HTR-8/SVneo (cell line): ENCODE data around the gene TNK2.
"Not testable (repeated sequence)": the region's sequence is repeated elsewhere in the genome, so short reads cannot be mapped to it uniquely, and the experiment has no call there.

ENCODE experiments used
- DNase-seq: peaks from one replicate; pipeline ENCODE4 v3.0.0; 2011; ENCODE audit warnings: low spot score, mixed read lengths; ENCODE audit not compliant: insufficient read length
- FAIRE-seq: peaks from 2 replicates; lab custom pipeline; 2011; peaks lifted over from hg19 to GRCh38; lab: Jason Lieb, UNC

Gene TNK2

GRCh38 chr3:195921334-195921791, 13.0 kb upstream of the TNK2 start:
- DNase-seq (no peak), FAIRE-seq (no peak)

GRCh38 chr3:195918176-195918575, 9.8 kb upstream of the TNK2 start:
- no peak for DNase-seq
- FAIRE-seq = no peak

GRCh38 chr3:195916991-195917390, 8.6 kb upstream of the TNK2 start:
- DNase-seq (no peak), FAIRE-seq (no peak)

- DNase-seq (no peak), FAIRE-seq (no peak)
These were observed 7.9 kb upstream of the TNK2 start for GRCh38 chr3:195916291-195916690.

- FAIRE-seq (peak; percentile 88), DNase-seq (peak; percentile 97)
These were observed 6.5 kb upstream of the TNK2 start for GRCh38 chr3:195914648-195915473.

- FAIRE-seq, DNase-seq: not testable (repeated sequence)
These were observed 5.8 kb upstream of the TNK2 start for GRCh38 chr3:195914146-195914545.

- no peak for FAIRE-seq
These were observed 5.0 kb upstream of the TNK2 start for GRCh38 chr3:195913382-195913781.

GRCh38 chr3:195911946-195912270, 3.6 kb upstream of the TNK2 start:
- DNase-seq (no peak), FAIRE-seq (no peak)

More at GRCh38 chr3:195913382-195913781, 5.0 kb upstream of the TNK2 start:
- no peak for DNase-seq

- FAIRE-seq (no peak), DNase-seq (no peak)
These were observed 2.9 kb upstream of the TNK2 start for GRCh38 chr3:195911041-195911945.

GRCh38 chr3:195910499-195910845, 2.1 kb upstream of the TNK2 start:
- no peak for FAIRE-seq

GRCh38 chr3:195909644-195910498, 1.5 kb upstream of the TNK2 start:
- DNase-seq (peak; percentile 91), FAIRE-seq (peak; percentile 48)

More at GRCh38 chr3:195910499-195910845, 2.1 kb upstream of the TNK2 start:
- DNase-seq = no peak

- DNase-seq (peak; percentile 41), FAIRE-seq (no peak)
These were observed 587 bp upstream of the TNK2 start for GRCh38 chr3:195908694-195909581.

- FAIRE-seq (no peak), DNase-seq (no peak)
These were observed 742 bp downstream of the TNK2 start for GRCh38 chr3:195907684-195907933.

GRCh38 chr3:195906865-195907683, 1.3 kb downstream of the TNK2 start:
- FAIRE-seq (no peak), DNase-seq (no peak)

- FAIRE-seq (no peak), DNase-seq (no peak)
These were observed 2.1 kb downstream of the TNK2 start for GRCh38 chr3:195905970-195906864.

- no peak for FAIRE-seq
- DNase-seq = no peak
These were observed 4.0 kb downstream of the TNK2 start for GRCh38 chr3:195904368-195904767.

- DNase-seq (no peak), FAIRE-seq (no peak)
These were observed 4.4 kb downstream of the TNK2 start for GRCh38 chr3:195903950-195904290.

- not testable (repeated sequence) for FAIRE-seq, DNase-seq
These were observed 5.7 kb downstream of the TNK2 start for GRCh38 chr3:195902634-195903033.
